Measurements from ENCODE around the gene SUCLG2.

The SUCLG2 gene

GRCh38 chr3:67437090-67437489 lies 217.3 kb downstream of the SUCLG2 start:
- no peak overlapping the region for H3K4me3 ChIP-seq (ENCODE audit: low read length)
- peaks cover 6% of the 10 kb centered on the region for H3K36me3 ChIP-seq (ENCODE audit: insufficient read depth, low read length)
- no peaks in the 10 kb centered on the region for H3K4me1 ChIP-seq (ENCODE audit: control insufficient read depth, insufficient read depth, low read length)
- no peak overlapping the region for H3K4me2 ChIP-seq (ENCODE audit: low read length)
- no peaks in the 10 kb centered on the region for H3K27me3 ChIP-seq (ENCODE audit: control insufficient read depth, insufficient read depth, low read length)
- H3K9ac ChIP-seq (ENCODE audit: low read depth, low read length) = no peak overlapping the region
- no peaks in the 10 kb centered on the region for H3K9me3 ChIP-seq (replicated peaks; ENCODE audit: low read length)

DNA sequence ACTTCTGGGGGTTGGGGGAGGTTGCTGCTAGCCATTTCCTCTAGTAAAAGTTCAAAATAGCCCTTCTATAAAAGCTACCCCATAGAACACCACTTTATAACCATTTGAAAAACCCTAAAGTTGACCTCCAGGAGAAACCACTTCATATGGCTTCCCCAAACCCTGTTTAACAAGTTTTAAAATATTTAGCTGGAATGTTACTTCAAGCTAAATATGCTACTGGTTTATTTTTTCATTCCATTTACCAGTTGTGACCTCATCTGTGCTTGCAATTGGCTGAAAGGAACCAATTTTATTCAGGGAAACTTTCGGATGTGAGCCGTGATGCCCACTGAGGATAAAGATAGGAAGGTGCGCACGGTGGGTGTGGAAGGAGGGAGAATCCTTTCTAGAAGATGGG lies 221.3 kb downstream of the SUCLG2 start:
- no peaks in the 10 kb centered on the region for H3K9me3 ChIP-seq (replicated peaks; ENCODE audit: low read length)
- H3K27me3 ChIP-seq (ENCODE audit: control insufficient read depth, insufficient read depth, low read length) = no peaks in the 10 kb centered on the region
- H3K4me3 ChIP-seq (ENCODE audit: low read length) = no peak overlapping the region
- H3K36me3 ChIP-seq (ENCODE audit: insufficient read depth, low read length) = peaks cover 6% of the 10 kb centered on the region
- H3K4me2 ChIP-seq (ENCODE audit: low read length) = no peak overlapping the region
- H3K4me1 ChIP-seq (ENCODE audit: control insufficient read depth, insufficient read depth, low read length) = no peaks in the 10 kb centered on the region
- no peak overlapping the region for H3K9ac ChIP-seq (ENCODE audit: low read depth, low read length)

- H3K27me3 ChIP-seq (ENCODE audit: control insufficient read depth, insufficient read depth, low read length) = no peaks in the 10 kb centered on the region
- H3K9me3 ChIP-seq (replicated peaks; ENCODE audit: low read length) = no peaks in the 10 kb centered on the region
- peaks cover 6% of the 10 kb centered on the region for H3K36me3 ChIP-seq (ENCODE audit: insufficient read depth, low read length)
- H3K4me1 ChIP-seq (ENCODE audit: control insufficient read depth, insufficient read depth, low read length) = no peaks in the 10 kb centered on the region
- H3K4me3 ChIP-seq (ENCODE audit: low read length) = no peak overlapping the region
- H3K9ac ChIP-seq (ENCODE audit: low read depth, low read length) = no peak overlapping the region
- H3K4me2 ChIP-seq (ENCODE audit: low read length) = no peak overlapping the region
These were observed 222.5 kb downstream of the SUCLG2 start for GRCh38 chr3:67431887-67432286.

DNA sequence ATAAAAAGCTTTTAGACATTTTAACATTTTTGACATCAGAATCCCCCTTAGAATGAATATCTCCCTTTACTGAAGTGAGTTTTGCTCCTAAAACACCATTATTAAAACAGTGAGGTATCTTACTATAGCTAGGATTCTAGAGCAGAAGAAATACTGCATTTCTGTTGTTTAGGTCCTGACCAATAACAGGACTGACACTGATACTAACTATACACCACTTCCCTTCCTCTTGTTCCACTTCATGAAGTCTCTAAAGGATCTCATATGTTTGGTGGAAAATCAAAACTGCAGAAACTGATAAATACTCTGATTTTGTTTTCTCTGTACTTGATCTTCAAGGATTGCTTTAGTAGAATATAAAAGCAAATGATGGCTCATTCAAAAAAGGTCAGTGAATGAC lies 230.7 kb downstream of the SUCLG2 start:
- H3K27me3 ChIP-seq (ENCODE audit: control insufficient read depth, insufficient read depth, low read length) = no peaks in the 10 kb centered on the region
- no peaks in the 10 kb centered on the region for H3K36me3 ChIP-seq (ENCODE audit: insufficient read depth, low read length)

GRCh38 chr3:67421912-67422311 lies 232.5 kb downstream of the SUCLG2 start:
- Histone ChIP-seq H3K36me3 (ENCODE audit: insufficient read depth, low read length) (no peaks in the 10 kb centered on the region), H3K27me3 (ENCODE audit: control insufficient read depth, insufficient read depth, low read length) (no peaks in the 10 kb centered on the region), H3K4me3 (ENCODE audit: low read length) (no peak overlapping the region), H3K4me1 (ENCODE audit: control insufficient read depth, insufficient read depth, low read length) (no peaks in the 10 kb centered on the region), H3K9ac (ENCODE audit: low read depth, low read length) (no peak overlapping the region), H3K9me3 (replicated peaks; ENCODE audit: low read length) (peaks cover 4% of the 10 kb centered on the region), H3K4me2 (ENCODE audit: low read length) (no peak overlapping the region)

More for the DNA sequence above, 230.7 kb downstream of the SUCLG2 start:
- Histone ChIP-seq H3K4me1 (ENCODE audit: control insufficient read depth, insufficient read depth, low read length) (no peaks in the 10 kb centered on the region), H3K4me3 (ENCODE audit: low read length) (no peak overlapping the region), H3K9me3 (replicated peaks; ENCODE audit: low read length) (peaks cover 4% of the 10 kb centered on the region), H3K9ac (ENCODE audit: low read depth, low read length) (no peak overlapping the region), H3K4me2 (ENCODE audit: low read length) (no peak overlapping the region)

DNA sequence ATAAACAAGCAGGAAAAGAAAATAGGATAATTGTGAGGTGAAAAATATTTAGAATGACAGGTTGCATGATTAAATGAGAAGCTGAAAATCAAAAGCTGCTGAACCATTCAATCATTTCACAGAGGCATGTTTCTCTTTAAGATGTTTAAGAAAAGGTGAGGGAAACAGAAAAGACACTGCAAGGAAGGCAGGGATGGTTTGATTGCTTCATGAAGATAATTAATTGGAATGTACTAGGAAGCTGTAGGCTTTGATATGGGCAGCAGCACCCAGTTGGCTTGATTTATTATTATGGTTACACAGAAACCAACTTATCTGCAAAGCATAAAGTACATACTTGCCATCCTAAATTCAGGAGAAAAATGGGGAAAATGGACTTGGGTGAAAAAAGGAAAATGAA lies 234.6 kb downstream of the SUCLG2 start:
- Histone ChIP-seq H3K27me3 (ENCODE audit: control insufficient read depth, insufficient read depth, low read length) (no peaks in the 10 kb centered on the region), H3K9ac (ENCODE audit: low read depth, low read length) (no peak overlapping the region), H3K4me1 (ENCODE audit: control insufficient read depth, insufficient read depth, low read length) (no peaks in the 10 kb centered on the region), H3K9me3 (replicated peaks; ENCODE audit: low read length) (peaks cover 4% of the 10 kb centered on the region), H3K4me2 (ENCODE audit: low read length) (no peak overlapping the region), H3K4me3 (ENCODE audit: low read length) (no peak overlapping the region), H3K36me3 (ENCODE audit: insufficient read depth, low read length) (no peaks in the 10 kb centered on the region)

DNA sequence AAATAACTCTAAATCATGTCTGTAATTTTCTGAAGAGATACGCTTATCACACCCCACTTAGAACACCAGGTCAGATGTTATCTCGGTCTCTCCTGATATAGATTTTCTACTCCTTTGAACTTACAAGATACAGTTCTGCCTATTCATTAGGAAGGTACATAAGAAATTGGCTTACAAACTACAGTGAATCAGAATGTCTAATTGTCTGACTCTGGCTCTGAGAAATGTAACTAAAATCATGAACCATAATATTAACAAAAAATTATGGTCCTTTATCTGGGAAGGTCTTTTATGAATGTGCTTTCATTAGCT lies 235.2 kb downstream of the SUCLG2 start:
- Histone ChIP-seq H3K9me3 (replicated peaks; ENCODE audit: low read length) (peaks cover 4% of the 10 kb centered on the region), H3K4me1 (ENCODE audit: control insufficient read depth, insufficient read depth, low read length) (no peaks in the 10 kb centered on the region), H3K36me3 (ENCODE audit: insufficient read depth, low read length) (no peaks in the 10 kb centered on the region), H3K27me3 (ENCODE audit: control insufficient read depth, insufficient read depth, low read length) (no peaks in the 10 kb centered on the region), H3K4me2 (ENCODE audit: low read length) (no peak overlapping the region), H3K4me3 (ENCODE audit: low read length) (no peak overlapping the region), H3K9ac (ENCODE audit: low read depth, low read length) (no peak overlapping the region)

- peaks cover 4% of the 10 kb centered on the region for H3K9me3 ChIP-seq (replicated peaks; ENCODE audit: low read length)
- H3K27me3 ChIP-seq (ENCODE audit: control insufficient read depth, insufficient read depth, low read length) = no peaks in the 10 kb centered on the region
- no peak overlapping the region for H3K9ac ChIP-seq (ENCODE audit: low read depth, low read length)
- H3K36me3 ChIP-seq (ENCODE audit: insufficient read depth, low read length) = no peaks in the 10 kb centered on the region
- H3K4me2 ChIP-seq (ENCODE audit: low read length) = no peak overlapping the region
- no peak overlapping the region for H3K4me3 ChIP-seq (ENCODE audit: low read length)
- no peaks in the 10 kb centered on the region for H3K4me1 ChIP-seq (ENCODE audit: control insufficient read depth, insufficient read depth, low read length)
These were observed 235.8 kb downstream of the SUCLG2 start for GRCh38 chr3:67418426-67419217.

DNA sequence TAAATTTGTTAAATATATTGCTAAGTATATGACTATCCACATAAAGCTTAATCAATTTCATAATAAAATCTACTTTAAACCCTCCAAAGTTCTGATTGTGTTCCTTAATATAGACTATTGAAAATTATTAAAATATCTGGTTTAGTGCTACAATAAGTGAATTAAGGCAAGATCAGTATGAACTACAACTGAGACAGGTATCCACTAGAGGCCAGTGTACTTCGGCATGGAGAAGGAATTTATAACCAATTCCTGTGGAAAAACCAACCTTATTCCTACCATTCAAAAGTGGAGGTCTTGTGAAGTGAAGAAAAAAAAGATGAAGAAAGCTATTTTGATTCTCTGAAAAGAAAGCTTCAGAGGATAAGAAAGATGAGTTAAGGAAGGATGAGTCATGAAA lies 237.7 kb downstream of the SUCLG2 start:
- Histone ChIP-seq H3K9ac (ENCODE audit: low read depth, low read length) (no peak overlapping the region), H3K9me3 (replicated peaks; ENCODE audit: low read length) (peaks cover 4% of the 10 kb centered on the region), H3K4me3 (ENCODE audit: low read length) (no peak overlapping the region), H3K27me3 (ENCODE audit: control insufficient read depth, insufficient read depth, low read length) (no peaks in the 10 kb centered on the region), H3K4me2 (ENCODE audit: low read length) (no peak overlapping the region), H3K4me1 (ENCODE audit: control insufficient read depth, insufficient read depth, low read length) (no peaks in the 10 kb centered on the region), H3K36me3 (ENCODE audit: insufficient read depth, low read length) (no peaks in the 10 kb centered on the region)

DNA sequence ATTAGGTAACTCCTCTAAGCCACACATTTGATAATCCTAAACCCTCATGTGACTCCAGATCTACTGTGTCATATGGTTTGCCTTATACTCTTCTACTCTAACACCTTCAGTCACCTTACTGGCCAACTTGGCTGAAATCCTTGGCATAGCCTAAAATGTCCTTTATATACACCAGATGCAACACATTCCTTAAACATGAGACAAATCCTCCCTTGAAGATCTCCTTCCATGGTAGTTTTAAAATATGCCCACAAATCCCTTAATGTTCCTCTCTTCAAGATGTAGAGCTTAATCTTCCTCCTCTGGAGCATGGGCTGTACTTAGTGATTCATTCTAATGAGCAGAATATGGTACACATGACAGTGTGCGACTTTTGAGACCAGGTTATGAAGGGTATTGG lies 238.9 kb downstream of the SUCLG2 start:
- no peaks in the 10 kb centered on the region for H3K4me1 ChIP-seq (ENCODE audit: control insufficient read depth, insufficient read depth, low read length)
- no peaks in the 10 kb centered on the region for H3K27me3 ChIP-seq (ENCODE audit: control insufficient read depth, insufficient read depth, low read length)
- no peaks in the 10 kb centered on the region for H3K36me3 ChIP-seq (ENCODE audit: insufficient read depth, low read length)
- H3K9me3 ChIP-seq (replicated peaks; ENCODE audit: low read length) = peaks cover 4% of the 10 kb centered on the region
- H3K4me2 ChIP-seq (ENCODE audit: low read length) = no peak overlapping the region
- H3K4me3 ChIP-seq (ENCODE audit: low read length) = no peak overlapping the region
- H3K9ac ChIP-seq (ENCODE audit: low read depth, low read length) = no peak overlapping the region

- Histone ChIP-seq H3K4me3 (ENCODE audit: low read length) (no peak overlapping the region), H3K36me3 (ENCODE audit: insufficient read depth, low read length) (no peaks in the 10 kb centered on the region), H3K4me2 (ENCODE audit: low read length) (no peak overlapping the region), H3K9me3 (replicated peaks; ENCODE audit: low read length) (no peaks in the 10 kb centered on the region), H3K4me1 (ENCODE audit: control insufficient read depth, insufficient read depth, low read length) (no peaks in the 10 kb centered on the region), H3K27me3 (ENCODE audit: control insufficient read depth, insufficient read depth, low read length) (no peaks in the 10 kb centered on the region), H3K9ac (ENCODE audit: low read depth, low read length) (no peak overlapping the region)
These were observed 239.7 kb downstream of the SUCLG2 start for GRCh38 chr3:67414740-67415139.

DNA sequence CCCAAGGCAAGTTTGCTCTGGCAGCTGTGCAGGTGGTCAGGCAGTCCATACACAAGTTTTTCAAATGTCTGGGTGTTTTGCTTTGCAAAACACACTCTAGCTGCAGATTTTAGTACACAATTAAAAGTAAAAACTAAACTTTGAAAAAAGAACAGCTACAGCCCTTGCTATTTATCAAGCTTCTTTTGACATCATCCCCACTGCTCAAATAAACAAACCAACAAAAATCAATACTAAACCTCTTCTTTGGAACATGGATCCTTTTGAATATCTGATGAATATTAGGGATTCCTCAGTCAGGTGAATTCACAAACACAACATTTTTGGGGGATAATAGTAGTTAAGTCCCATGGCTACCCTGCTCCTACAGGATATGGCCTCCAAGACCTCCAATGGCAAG lies 249.2 kb downstream of the SUCLG2 start:
- Histone ChIP-seq H3K36me3 (ENCODE audit: insufficient read depth, low read length) (peaks cover 14% of the 10 kb centered on the region), H3K9me3 (replicated peaks; ENCODE audit: low read length) (no peaks in the 10 kb centered on the region), H3K4me2 (ENCODE audit: low read length) (no peak overlapping the region), H3K4me3 (ENCODE audit: low read length) (no peak overlapping the region), H3K27me3 (ENCODE audit: control insufficient read depth, insufficient read depth, low read length) (no peaks in the 10 kb centered on the region), H3K4me1 (ENCODE audit: control insufficient read depth, insufficient read depth, low read length) (no peaks in the 10 kb centered on the region), H3K9ac (ENCODE audit: low read depth, low read length) (no peak overlapping the region)

Measured in skeletal muscle satellite cell (primary cell).